ENCODE data around the gene CPZ.

DNA sequence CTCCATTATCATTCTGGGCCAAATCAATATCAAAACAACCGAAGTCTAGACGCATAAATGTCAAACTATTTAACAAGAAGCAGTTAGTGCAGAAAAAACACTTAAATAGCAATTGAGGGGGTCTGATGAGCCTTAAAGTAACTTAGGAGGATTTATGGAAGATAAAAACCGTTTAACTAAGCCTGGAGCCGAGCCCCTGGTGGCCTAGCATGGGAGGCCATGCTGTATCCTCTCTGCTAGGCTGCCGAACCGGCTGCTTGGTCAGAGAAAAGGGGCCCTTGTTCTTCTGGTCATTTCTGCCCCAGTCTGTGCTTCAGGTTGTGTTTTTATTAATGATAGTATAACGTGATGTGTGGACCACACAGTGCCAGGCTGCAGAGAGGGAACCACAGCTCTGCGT is 72.4 kb downstream of the CPZ start:
- no peak for TF ChIP-seq TEAD4 (CRISPR knock-in tag; IDR thresholded peaks at IDR 0.05)
- TF ChIP-seq, protein P1, sequence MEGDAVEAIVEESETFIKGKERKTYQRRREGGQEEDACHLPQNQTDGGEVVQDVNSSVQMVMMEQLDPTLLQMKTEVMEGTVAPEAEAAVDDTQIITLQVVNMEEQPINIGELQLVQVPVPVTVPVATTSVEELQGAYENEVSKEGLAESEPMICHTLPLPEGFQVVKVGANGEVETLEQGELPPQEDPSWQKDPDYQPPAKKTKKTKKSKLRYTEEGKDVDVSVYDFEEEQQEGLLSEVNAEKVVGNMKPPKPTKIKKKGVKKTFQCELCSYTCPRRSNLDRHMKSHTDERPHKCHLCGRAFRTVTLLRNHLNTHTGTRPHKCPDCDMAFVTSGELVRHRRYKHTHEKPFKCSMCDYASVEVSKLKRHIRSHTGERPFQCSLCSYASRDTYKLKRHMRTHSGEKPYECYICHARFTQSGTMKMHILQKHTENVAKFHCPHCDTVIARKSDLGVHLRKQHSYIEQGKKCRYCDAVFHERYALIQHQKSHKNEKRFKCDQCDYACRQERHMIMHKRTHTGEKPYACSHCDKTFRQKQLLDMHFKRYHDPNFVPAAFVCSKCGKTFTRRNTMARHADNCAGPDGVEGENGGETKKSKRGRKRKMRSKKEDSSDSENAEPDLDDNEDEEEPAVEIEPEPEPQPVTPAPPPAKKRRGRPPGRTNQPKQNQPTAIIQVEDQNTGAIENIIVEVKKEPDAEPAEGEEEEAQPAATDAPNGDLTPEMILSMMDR (IDR thresholded peaks at IDR 0.05), result no peak
